Neural crest cell (in vitro differentiated cells): ENCODE data around the gene TMEM164. TPM values are rescaled to one million over a fixed set of nuclear protein-coding genes. Genes with fewer than 3 reads are reported as not detected.
"Not testable (repeated sequence)": the region's sequence is repeated elsewhere in the genome, so short reads cannot be mapped to it uniquely, and the experiment has no call there.

ENCODE experiments used
- DNase-seq: peaks from one replicate; pipeline ENCODE4 v3.0.0; 2021; ENCODE audit warnings: low read depth, mixed read lengths, low spot score
- H3K27ac Mint-ChIP-seq: one replicate; pipeline ENCODE4 v1.8.0; 2021; ENCODE audit warnings: mild to moderate bottlenecking, mixed read lengths; ENCODE audit not compliant: unreplicated experiment
- H3K27me3 Mint-ChIP-seq: 2 replicates; pipeline ENCODE4 v1.8.0; 2021; ENCODE audit warnings: low read depth, mild to moderate bottlenecking, mixed read lengths
- H3K36me3 Mint-ChIP-seq: 2 replicates; pipeline ENCODE4 v1.8.0; 2021; ENCODE audit warnings: low read depth, mild to moderate bottlenecking, mixed read lengths
- H3K4me1 Mint-ChIP-seq: 2 replicates; pipeline ENCODE4 v1.8.0; 2021; ENCODE audit warnings: mixed read lengths
- H3K4me3 Mint-ChIP-seq: one replicate; pipeline ENCODE4 v1.8.0; 2021; ENCODE audit warnings: mild to moderate bottlenecking, mixed read lengths
- H3K9me3 Mint-ChIP-seq: 2 replicates; pipeline ENCODE4 v1.8.0; 2021; ENCODE audit warnings: mixed read lengths
- total RNA-seq: library from RNA; stranded (reverse); gene quantifications from 2 replicates; pipeline ENCODE4 v1.2.1, GENCODE V29; 2021
- TF ChIP-seq, protein P1 (sequence below): fragments of 200-600 bp; sonication (generic); conservative IDR thresholded peaks from 2 replicates; pipeline ENCODE4 v1.5.0; 2021; ENCODE audit warnings: antibody characterized with exemption, mild to moderate bottlenecking

Gene TMEM164
- total RNA-seq, 1 donor from 2014 or later: 90.2 TPM

DNA sequence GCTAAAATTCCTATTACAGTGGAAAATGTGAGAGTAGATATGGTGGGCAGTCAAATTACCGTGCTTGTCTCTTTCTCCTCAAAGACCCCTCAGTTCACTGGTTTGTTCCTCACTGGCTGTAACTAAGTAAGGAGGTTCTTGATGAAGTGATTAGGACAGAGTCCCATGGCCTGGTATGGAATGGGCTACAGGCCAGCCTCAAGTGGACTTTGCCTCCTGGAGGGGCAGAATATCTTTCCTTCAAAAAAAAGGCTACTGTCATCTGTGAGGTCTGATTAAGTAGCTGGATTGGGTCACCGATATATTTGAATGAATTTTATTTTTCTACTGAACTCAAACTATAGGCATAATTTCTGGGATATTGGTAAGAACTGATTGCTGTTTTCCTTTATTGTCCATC lies 38.5 kb upstream of the TMEM164 start:
- Mint-ChIP-seq H3K9me3 (no peaks in the 10 kb centered on the region), H3K36me3 (no peaks in the 10 kb centered on the region), H3K4me1 (no peaks in the 10 kb centered on the region)

DNA sequence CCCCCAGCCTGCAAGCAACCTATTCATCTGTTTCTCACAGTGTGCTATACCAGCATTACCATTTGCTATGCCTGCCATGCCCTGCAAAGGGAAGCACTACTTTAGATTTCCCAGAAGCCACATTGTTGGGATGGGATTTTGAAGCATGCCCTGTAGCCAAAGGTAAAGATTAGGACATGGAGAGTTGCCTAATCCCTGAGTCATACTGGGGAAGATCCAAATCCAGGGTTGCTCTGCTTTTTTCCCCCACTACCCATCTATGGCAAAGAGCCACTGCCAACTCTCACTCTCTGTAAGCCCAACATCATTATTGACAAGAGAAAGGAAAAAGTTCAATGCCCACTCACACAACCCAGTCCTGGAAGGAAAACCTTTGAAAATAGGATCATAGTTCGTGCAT lies 36.7 kb upstream of the TMEM164 start:
- H3K9me3 Mint-ChIP-seq: no peaks in the 10 kb centered on the region
- TF ChIP-seq, protein P1, sequence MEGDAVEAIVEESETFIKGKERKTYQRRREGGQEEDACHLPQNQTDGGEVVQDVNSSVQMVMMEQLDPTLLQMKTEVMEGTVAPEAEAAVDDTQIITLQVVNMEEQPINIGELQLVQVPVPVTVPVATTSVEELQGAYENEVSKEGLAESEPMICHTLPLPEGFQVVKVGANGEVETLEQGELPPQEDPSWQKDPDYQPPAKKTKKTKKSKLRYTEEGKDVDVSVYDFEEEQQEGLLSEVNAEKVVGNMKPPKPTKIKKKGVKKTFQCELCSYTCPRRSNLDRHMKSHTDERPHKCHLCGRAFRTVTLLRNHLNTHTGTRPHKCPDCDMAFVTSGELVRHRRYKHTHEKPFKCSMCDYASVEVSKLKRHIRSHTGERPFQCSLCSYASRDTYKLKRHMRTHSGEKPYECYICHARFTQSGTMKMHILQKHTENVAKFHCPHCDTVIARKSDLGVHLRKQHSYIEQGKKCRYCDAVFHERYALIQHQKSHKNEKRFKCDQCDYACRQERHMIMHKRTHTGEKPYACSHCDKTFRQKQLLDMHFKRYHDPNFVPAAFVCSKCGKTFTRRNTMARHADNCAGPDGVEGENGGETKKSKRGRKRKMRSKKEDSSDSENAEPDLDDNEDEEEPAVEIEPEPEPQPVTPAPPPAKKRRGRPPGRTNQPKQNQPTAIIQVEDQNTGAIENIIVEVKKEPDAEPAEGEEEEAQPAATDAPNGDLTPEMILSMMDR: no peak
- no peak overlapping the region for H3K27ac Mint-ChIP-seq
- H3K4me3 Mint-ChIP-seq: no peak overlapping the region
- no peaks in the 10 kb centered on the region for H3K4me1 Mint-ChIP-seq
- H3K27me3 Mint-ChIP-seq: peaks cover 4% of the 10 kb centered on the region
- no peak for DNase-seq
- H3K36me3 Mint-ChIP-seq: no peaks in the 10 kb centered on the region

More for the DNA sequence above, 38.5 kb upstream of the TMEM164 start:
- TF ChIP-seq, protein P1: no peak
- Mint-ChIP-seq H3K27me3 (peaks cover 4% of the 10 kb centered on the region), H3K4me3 (no peak overlapping the region), H3K27ac (no peak overlapping the region)
- no peak for DNase-seq

DNA sequence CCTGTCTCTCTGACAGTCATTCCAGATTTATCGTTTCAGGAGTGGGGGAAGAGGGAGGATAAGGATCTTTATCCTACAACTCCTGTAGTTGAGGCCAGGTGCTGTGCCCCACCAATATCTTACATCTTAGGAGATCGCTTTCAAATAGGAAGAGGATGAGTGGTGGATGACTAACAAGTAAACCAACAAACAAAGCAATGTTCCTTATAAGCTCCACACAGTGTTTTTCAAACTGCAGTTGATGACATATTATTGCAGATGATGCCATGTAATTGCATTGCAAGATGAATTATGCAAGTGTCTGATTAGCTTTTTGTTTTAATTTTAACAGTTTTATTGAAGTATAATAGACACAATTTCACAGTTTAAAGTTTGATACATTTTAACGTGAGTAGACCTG lies 35.8 kb upstream of the TMEM164 start:
- peaks cover 4% of the 10 kb centered on the region for H3K27me3 Mint-ChIP-seq
- H3K36me3 Mint-ChIP-seq: no peaks in the 10 kb centered on the region
- H3K4me3 Mint-ChIP-seq: no peak overlapping the region
- no peak overlapping the region for H3K27ac Mint-ChIP-seq
- H3K4me1 Mint-ChIP-seq: no peaks in the 10 kb centered on the region
- TF ChIP-seq, protein P1: no peak
- H3K9me3 Mint-ChIP-seq: no peaks in the 10 kb centered on the region
- no peak for DNase-seq

DNA sequence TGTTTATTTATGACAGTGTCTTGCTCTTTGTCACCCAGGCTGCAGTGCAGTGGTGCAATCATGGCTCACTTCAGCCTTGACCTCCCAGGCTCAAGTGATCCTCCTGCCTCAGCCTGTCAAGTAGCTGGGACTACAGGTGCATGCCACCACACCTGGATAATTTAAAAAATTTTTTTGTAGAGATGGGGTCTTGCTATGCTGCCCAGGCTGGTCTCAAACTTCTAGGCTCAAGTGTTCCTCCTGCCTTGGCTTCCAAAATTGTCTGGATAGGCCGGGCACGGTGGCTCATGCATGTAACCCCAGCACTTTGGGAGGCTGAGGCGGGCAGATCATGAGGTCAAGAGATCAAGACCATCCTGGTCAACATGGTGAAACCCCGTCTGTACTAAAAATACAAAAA lies 32.1 kb upstream of the TMEM164 start:
- not testable (repeated sequence) for H3K4me1 Mint-ChIP-seq, DNase-seq, H3K36me3 Mint-ChIP-seq, H3K4me3 Mint-ChIP-seq, H3K9me3 Mint-ChIP-seq, H3K27me3 Mint-ChIP-seq, H3K27ac Mint-ChIP-seq

DNA sequence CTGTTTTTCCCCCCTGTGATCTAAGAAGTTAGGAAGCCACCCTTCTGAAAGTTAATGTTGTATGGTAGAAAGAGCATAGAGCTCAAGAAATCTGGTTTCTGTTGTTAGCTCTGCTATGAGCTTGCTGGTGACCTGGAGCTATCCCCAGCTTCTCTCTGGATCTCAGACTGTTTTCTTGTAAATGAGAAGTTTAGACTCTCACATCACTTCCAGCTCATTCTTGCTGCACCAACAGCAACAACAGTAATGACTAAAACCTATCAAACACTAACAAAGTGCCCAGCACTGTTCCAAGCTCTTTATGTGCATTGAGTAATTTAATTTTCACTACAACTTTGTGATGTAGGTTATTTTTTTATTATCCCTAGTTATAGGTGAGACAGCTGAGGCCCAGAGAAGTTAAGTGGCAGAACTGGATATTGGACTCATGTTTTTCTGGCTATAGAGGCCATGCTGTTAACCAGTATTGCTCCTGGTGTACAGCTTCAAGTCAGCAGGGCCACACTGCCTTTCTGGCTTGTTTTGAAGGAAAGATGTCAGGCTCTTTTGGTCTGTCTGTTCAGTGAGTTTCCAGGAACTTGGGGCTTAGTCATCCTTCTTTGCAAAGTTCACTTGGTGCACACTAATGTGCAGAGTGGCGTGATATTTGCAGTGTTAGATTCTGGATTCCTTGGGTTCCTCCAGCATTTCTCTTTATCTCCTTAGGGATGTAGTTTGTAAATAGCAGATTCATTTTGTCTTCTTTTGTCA lies 27.8 kb upstream of the TMEM164 start:
- TF ChIP-seq, protein P1: no peak
- peaks cover 15% of the 10 kb centered on the region for H3K27me3 Mint-ChIP-seq
- H3K9me3 Mint-ChIP-seq: no peaks in the 10 kb centered on the region
- no peak overlapping the region for H3K27ac Mint-ChIP-seq
- no peak for DNase-seq
- H3K4me1 Mint-ChIP-seq: no peaks in the 10 kb centered on the region
- no peak overlapping the region for H3K4me3 Mint-ChIP-seq
- no peaks in the 10 kb centered on the region for H3K36me3 Mint-ChIP-seq

DNA sequence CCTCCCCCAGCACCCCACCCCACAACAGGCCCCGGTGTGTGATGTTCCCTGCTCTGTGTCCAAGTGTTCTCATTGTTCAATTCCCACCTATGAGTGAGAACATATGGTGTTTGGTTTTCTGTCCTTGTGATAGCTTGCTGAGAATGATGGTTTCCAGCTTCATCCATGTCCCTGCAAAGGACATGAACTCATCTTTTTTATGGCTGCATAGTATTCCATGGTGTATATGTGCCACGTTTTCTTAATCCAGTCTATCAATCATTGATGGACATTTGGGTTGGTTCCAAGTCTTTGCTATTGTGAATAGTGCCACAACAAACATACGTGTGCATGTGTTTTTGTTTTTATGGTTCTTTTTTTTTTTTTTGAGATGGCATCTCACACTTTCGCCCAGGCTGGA lies 17.7 kb upstream of the TMEM164 start:
- H3K27me3 Mint-ChIP-seq, DNase-seq, H3K4me1 Mint-ChIP-seq, H3K27ac Mint-ChIP-seq, H3K36me3 Mint-ChIP-seq, H3K9me3 Mint-ChIP-seq, H3K4me3 Mint-ChIP-seq: not testable (repeated sequence)
